HEK293 (cell line): Measurements from ENCODE around the gene CLDN19.

ENCODE experiments used
- CTCF ChIA-PET: fragments of 350-600 bp; formaldehyde crosslinking; extraction: SDS; loops from one replicate; lab custom pipeline; 2021; ENCODE audit warnings: antibody characterized with exemption; lab: Yijun Ruan, JAX
- POLR2A ChIA-PET: fragments of 300-600 bp; formaldehyde crosslinking; extraction: SDS; loops from one replicate; lab custom pipeline; 2020; ENCODE audit warnings: antibody characterized with exemption, inconsistent platforms; lab: Yijun Ruan, JAX
- H3K27ac ChIP-seq: fragments of 200-500 bp; sonication (Bioruptor generic); 2 replicates; pipeline ENCODE4 v1.5.1; 2014; ENCODE audit warnings: low read depth, low read length, control low read depth, inconsistent platforms; ENCODE audit errors: extremely low read depth
- H3K36me3 ChIP-seq, 2 experiments: fragments of 200-500 bp in 1 of 2; sonication (Bioruptor generic) in 1 of 2; 1 replicate in 1 of 2; 2 replicates in 1 of 2; pipeline ENCODE4 v1.5.1; 2014 to 2017; ENCODE audit warnings: inconsistent platforms in 2 of 2, low read length in 2 of 2; ENCODE audit not compliant: control insufficient read depth in 2 of 2, insufficient read depth in 1 of 2
- H3K4me1 ChIP-seq: fragments of 200-500 bp; sonication (Bioruptor generic); 2 replicates; pipeline ENCODE4 v1.5.1; 2014; ENCODE audit warnings: mild to moderate bottlenecking, low read length, inconsistent platforms; ENCODE audit not compliant: control insufficient read depth, insufficient read depth
- H3K4me3 ChIP-seq: 2 replicates; pipeline ENCODE4 v1.5.1; 2011; ENCODE audit warnings: low read depth, mild to moderate bottlenecking, control low read depth, low read length, moderate library complexity
- H3K9me3 ChIP-seq: fragments of 200-500 bp; sonication (Bioruptor generic); 2 replicates; pipeline ENCODE4 v1.5.1; 2014; ENCODE audit warnings: low read depth, low read length, inconsistent platforms; ENCODE audit not compliant: control insufficient read depth, insufficient read depth
- FEZF1 ChIP-seq: fragments of 450-650 bp; formaldehyde crosslinking; IDR thresholded peaks from 2 replicates; pipeline ENCODE4 v1.5.1; 2016; ENCODE audit warnings: missing biosample characterization, missing genetic modification characterization
- ZEB2 ChIP-seq: fragments of 450-650 bp; formaldehyde crosslinking; IDR thresholded peaks from 2 replicates; pipeline ENCODE4 v1.5.1; 2016; ENCODE audit warnings: missing biosample characterization, missing genetic modification characterization
- ZIC2 ChIP-seq: fragments of 450-650 bp; formaldehyde crosslinking; IDR thresholded peaks from 2 replicates; pipeline ENCODE4 v1.5.1; 2016; ENCODE audit warnings: missing biosample characterization, missing genetic modification characterization
- ZNF121 ChIP-seq: fragments of 450-650 bp; formaldehyde crosslinking; IDR thresholded peaks from 2 replicates; pipeline ENCODE4 v1.5.1; 2016; ENCODE audit warnings: missing biosample characterization, missing genetic modification characterization
- ZNF157 ChIP-seq: fragments of 450-650 bp; formaldehyde crosslinking; IDR thresholded peaks from 2 replicates; pipeline ENCODE4 v1.5.1; 2016; ENCODE audit warnings: missing biosample characterization, missing genetic modification characterization
- ZNF423 ChIP-seq: fragments of 450-650 bp; formaldehyde crosslinking; IDR thresholded peaks from 2 replicates; pipeline ENCODE4 v1.5.1; 2016; ENCODE audit warnings: missing biosample characterization, missing genetic modification characterization
- ZNF571 ChIP-seq: fragments of 450-650 bp; formaldehyde crosslinking; IDR thresholded peaks from 2 replicates; pipeline ENCODE4 v1.5.0; 2017; ENCODE audit warnings: missing biosample characterization, missing genetic modification characterization
- ZNF626 ChIP-seq: fragments of 450-650 bp; sonication (Bioruptor Pico); formaldehyde crosslinking; IDR thresholded peaks from 2 replicates; pipeline ENCODE4 v1.5.1; 2018; ENCODE audit warnings: missing biosample characterization, missing genetic modification characterization, inconsistent platforms
- ZNF664 ChIP-seq: fragments of 450-650 bp; formaldehyde crosslinking; IDR thresholded peaks from 2 replicates; pipeline ENCODE4 v1.5.1; 2016; ENCODE audit warnings: missing biosample characterization, missing genetic modification characterization
- ZNF677 ChIP-seq: fragments of 450-650 bp; IDR thresholded peaks from 2 replicates; pipeline ENCODE4 v1.5.0; 2018; ENCODE audit warnings: missing biosample characterization, mild to moderate bottlenecking, missing genetic modification characterization, moderate library complexity
- ZNF701 ChIP-seq: fragments of 450-650 bp; formaldehyde crosslinking; IDR thresholded peaks from 2 replicates; pipeline ENCODE4 v1.5.1; 2016; ENCODE audit warnings: missing biosample characterization, missing genetic modification characterization
- ZSCAN16 ChIP-seq: fragments of 450-650 bp; formaldehyde crosslinking; IDR thresholded peaks from 2 replicates; pipeline ENCODE4 v1.5.1; 2016; ENCODE audit warnings: missing biosample characterization, missing genetic modification characterization
- TF ChIP-seq, protein P1 (sequence below): fragments of 450-650 bp; formaldehyde crosslinking; IDR thresholded peaks from 2 replicates; pipeline ENCODE4 v1.5.1; 2016; ENCODE audit warnings: missing biosample characterization, missing genetic modification characterization
- TF ChIP-seq, protein P2 (sequence below): fragments of 450-650 bp; formaldehyde crosslinking; IDR thresholded peaks from 2 replicates; pipeline ENCODE4 v1.5.1; 2017; ENCODE audit warnings: missing biosample characterization, missing genetic modification characterization
- TF ChIP-seq, protein P3 (sequence below): fragments of 450-650 bp; formaldehyde crosslinking; IDR thresholded peaks from 2 replicates; pipeline ENCODE4 v1.5.1; 2016; ENCODE audit warnings: missing biosample characterization, missing genetic modification characterization
- TF ChIP-seq, protein P4 (sequence below): fragments of 450-650 bp; formaldehyde crosslinking; IDR thresholded peaks from 2 replicates; pipeline ENCODE4 v1.5.1; 2016; ENCODE audit warnings: missing biosample characterization, missing genetic modification characterization, low read depth
- TF ChIP-seq, protein P5 (sequence below): fragments of 450-650 bp; formaldehyde crosslinking; IDR thresholded peaks from 2 replicates; pipeline ENCODE4 v1.5.1; 2016; ENCODE audit warnings: missing biosample characterization, missing genetic modification characterization
- TF ChIP-seq, protein P6 (sequence below): fragments of 450-650 bp; formaldehyde crosslinking; IDR thresholded peaks from 2 replicates; pipeline ENCODE4 v1.5.1; 2016; ENCODE audit warnings: missing biosample characterization, missing genetic modification characterization, borderline replicate concordance
- TF ChIP-seq, protein P7 (sequence below): fragments of 450-650 bp; formaldehyde crosslinking; IDR thresholded peaks from 2 replicates; pipeline ENCODE4 v1.5.1; 2017; ENCODE audit warnings: missing biosample characterization, missing genetic modification characterization
- TF ChIP-seq, protein P8 (sequence below): fragments of 450-650 bp; formaldehyde crosslinking; IDR thresholded peaks from 2 replicates; pipeline ENCODE4 v1.5.1; 2016; ENCODE audit warnings: missing biosample characterization, missing genetic modification characterization

The CLDN19 gene

DNA sequence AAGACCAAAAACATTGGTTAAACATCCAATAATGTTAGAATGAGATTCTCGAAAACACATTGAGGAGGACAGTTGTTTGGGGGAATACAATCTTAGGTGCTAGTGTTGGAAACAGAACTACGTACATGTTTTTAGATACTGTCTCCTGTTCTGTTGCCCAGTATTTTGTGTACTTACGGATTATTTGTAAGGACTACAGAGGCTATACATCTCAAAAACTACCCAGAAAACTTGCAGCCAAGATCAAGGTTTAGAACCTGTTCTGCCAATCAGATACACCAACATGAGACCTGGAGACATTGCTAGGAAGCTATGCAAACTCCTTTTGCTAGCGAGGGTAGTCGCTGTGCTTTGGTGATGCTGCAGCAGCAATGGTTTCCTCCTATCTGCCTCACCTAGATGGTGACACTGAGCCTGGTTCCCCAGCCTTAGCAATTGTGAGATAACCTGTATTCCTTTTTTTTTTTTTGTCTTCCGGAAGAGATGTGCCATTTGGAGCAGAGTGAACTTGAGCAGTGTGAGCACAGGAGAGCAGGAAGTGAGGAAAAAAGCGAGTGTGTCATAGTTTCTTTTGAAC lies 36.1 kb downstream of the CLDN19 start:
- H3K27ac ChIP-seq: no peak overlapping the region
- H3K4me3 ChIP-seq: no peak overlapping the region
- TF ChIP-seq, protein P1, sequence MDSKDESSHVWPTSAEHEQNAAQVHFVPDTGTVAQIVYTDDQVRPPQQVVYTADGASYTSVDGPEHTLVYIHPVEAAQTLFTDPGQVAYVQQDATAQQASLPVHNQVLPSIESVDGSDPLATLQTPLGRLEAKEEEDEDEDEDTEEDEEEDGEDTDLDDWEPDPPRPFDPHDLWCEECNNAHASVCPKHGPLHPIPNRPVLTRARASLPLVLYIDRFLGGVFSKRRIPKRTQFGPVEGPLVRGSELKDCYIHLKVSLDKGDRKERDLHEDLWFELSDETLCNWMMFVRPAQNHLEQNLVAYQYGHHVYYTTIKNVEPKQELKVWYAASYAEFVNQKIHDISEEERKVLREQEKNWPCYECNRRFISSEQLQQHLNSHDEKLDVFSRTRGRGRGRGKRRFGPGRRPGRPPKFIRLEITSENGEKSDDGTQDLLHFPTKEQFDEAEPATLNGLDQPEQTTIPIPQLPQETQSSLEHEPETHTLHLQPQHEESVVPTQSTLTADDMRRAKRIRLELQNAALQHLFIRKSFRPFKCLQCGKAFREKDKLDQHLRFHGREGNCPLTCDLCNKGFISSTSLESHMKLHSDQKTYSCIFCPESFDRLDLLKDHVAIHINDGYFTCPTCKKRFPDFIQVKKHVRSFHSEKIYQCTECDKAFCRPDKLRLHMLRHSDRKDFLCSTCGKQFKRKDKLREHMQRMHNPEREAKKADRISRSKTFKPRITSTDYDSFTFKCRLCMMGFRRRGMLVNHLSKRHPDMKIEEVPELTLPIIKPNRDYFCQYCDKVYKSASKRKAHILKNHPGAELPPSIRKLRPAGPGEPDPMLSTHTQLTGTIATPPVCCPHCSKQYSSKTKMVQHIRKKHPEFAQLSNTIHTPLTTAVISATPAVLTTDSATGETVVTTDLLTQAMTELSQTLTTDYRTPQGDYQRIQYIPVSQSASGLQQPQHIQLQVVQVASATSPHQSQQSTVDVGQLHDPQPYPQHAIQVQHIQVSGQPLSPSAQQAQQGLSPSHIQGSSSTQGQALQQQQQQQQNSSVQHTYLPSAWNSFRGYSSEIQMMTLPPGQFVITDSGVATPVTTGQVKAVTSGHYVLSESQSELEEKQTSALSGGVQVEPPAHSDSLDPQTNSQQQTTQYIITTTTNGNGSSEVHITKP (tag by site-specific recombination): no peak
- no peak for TF ChIP-seq ZIC2
- no peak for TF ChIP-seq ZEB2 (tag by site-specific recombination)
- no peak for TF ChIP-seq ZNF423
- TF ChIP-seq ZNF664: no peak
- no peak for TF ChIP-seq ZNF121 (tag by site-specific recombination)
- TF ChIP-seq, protein P2, sequence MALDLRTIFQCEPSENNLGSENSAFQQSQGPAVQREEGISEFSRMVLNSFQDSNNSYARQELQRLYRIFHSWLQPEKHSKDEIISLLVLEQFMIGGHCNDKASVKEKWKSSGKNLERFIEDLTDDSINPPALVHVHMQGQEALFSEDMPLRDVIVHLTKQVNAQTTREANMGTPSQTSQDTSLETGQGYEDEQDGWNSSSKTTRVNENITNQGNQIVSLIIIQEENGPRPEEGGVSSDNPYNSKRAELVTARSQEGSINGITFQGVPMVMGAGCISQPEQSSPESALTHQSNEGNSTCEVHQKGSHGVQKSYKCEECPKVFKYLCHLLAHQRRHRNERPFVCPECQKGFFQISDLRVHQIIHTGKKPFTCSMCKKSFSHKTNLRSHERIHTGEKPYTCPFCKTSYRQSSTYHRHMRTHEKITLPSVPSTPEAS (tag by site-specific recombination): no peak
- TF ChIP-seq FEZF1 (tag by site-specific recombination): no peak
- TF ChIP-seq, protein P3, sequence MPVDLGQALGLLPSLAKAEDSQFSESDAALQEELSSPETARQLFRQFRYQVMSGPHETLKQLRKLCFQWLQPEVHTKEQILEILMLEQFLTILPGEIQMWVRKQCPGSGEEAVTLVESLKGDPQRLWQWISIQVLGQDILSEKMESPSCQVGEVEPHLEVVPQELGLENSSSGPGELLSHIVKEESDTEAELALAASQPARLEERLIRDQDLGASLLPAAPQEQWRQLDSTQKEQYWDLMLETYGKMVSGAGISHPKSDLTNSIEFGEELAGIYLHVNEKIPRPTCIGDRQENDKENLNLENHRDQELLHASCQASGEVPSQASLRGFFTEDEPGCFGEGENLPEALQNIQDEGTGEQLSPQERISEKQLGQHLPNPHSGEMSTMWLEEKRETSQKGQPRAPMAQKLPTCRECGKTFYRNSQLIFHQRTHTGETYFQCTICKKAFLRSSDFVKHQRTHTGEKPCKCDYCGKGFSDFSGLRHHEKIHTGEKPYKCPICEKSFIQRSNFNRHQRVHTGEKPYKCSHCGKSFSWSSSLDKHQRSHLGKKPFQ: no peak
- no peak for TF ChIP-seq ZNF626
- TF ChIP-seq, protein P4, sequence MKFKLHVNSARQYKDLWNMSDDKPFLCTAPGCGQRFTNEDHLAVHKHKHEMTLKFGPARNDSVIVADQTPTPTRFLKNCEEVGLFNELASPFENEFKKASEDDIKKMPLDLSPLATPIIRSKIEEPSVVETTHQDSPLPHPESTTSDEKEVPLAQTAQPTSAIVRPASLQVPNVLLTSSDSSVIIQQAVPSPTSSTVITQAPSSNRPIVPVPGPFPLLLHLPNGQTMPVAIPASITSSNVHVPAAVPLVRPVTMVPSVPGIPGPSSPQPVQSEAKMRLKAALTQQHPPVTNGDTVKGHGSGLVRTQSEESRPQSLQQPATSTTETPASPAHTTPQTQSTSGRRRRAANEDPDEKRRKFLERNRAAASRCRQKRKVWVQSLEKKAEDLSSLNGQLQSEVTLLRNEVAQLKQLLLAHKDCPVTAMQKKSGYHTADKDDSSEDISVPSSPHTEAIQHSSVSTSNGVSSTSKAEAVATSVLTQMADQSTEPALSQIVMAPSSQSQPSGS (tag by site-specific recombination): no peak
- TF ChIP-seq, protein P5, sequence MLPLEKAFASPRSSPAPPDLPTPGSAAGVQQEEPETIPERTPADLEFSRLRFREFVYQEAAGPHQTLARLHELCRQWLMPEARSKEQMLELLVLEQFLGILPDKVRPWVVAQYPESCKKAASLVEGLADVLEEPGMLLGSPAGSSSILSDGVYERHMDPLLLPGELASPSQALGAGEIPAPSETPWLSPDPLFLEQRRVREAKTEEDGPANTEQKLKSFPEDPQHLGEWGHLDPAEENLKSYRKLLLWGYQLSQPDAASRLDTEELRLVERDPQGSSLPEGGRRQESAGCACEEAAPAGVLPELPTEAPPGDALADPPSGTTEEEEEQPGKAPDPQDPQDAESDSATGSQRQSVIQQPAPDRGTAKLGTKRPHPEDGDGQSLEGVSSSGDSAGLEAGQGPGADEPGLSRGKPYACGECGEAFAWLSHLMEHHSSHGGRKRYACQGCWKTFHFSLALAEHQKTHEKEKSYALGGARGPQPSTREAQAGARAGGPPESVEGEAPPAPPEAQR (tag by site-specific recombination): no peak
- TF ChIP-seq, protein P6, sequence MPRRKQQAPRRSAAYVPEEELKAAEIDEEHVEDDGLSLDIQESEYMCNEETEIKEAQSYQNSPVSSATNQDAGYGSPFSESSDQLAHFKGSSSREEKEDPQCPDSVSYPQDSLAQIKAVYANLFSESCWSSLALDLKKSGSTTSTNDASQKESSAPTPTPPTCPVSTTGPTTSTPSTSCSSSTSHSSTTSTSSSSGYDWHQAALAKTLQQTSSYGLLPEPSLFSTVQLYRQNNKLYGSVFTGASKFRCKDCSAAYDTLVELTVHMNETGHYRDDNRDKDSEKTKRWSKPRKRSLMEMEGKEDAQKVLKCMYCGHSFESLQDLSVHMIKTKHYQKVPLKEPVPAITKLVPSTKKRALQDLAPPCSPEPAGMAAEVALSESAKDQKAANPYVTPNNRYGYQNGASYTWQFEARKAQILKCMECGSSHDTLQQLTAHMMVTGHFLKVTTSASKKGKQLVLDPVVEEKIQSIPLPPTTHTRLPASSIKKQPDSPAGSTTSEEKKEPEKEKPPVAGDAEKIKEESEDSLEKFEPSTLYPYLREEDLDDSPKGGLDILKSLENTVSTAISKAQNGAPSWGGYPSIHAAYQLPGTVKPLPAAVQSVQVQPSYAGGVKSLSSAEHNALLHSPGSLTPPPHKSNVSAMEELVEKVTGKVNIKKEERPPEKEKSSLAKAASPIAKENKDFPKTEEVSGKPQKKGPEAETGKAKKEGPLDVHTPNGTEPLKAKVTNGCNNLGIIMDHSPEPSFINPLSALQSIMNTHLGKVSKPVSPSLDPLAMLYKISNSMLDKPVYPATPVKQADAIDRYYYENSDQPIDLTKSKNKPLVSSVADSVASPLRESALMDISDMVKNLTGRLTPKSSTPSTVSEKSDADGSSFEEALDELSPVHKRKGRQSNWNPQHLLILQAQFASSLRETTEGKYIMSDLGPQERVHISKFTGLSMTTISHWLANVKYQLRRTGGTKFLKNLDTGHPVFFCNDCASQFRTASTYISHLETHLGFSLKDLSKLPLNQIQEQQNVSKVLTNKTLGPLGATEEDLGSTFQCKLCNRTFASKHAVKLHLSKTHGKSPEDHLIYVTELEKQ (tag by site-specific recombination): no peak
- no peak for TF ChIP-seq ZSCAN16 (tag by site-specific recombination)
- no peak for TF ChIP-seq ZNF571 (tag by site-specific recombination)
- TF ChIP-seq, protein P7, sequence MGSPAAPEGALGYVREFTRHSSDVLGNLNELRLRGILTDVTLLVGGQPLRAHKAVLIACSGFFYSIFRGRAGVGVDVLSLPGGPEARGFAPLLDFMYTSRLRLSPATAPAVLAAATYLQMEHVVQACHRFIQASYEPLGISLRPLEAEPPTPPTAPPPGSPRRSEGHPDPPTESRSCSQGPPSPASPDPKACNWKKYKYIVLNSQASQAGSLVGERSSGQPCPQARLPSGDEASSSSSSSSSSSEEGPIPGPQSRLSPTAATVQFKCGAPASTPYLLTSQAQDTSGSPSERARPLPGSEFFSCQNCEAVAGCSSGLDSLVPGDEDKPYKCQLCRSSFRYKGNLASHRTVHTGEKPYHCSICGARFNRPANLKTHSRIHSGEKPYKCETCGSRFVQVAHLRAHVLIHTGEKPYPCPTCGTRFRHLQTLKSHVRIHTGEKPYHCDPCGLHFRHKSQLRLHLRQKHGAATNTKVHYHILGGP: no peak
- no peak for TF ChIP-seq ZNF677 (tag by site-specific recombination)
- no peak for TF ChIP-seq ZNF701
- TF ChIP-seq ZNF157 (tag by site-specific recombination): no peak
- TF ChIP-seq, protein P8, sequence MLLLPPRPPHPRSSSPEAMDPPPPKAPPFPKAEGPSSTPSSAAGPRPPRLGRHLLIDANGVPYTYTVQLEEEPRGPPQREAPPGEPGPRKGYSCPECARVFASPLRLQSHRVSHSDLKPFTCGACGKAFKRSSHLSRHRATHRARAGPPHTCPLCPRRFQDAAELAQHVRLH (tag by site-specific recombination): no peak
- H3K9me3 ChIP-seq: no peaks in the 10 kb centered on the region
- H3K36me3 ChIP-seq: peaks cover 67 to 97% of the 10 kb centered on the region in 2 experiments
- ChIA-PET CTCF (no interaction called here), POLR2A (no interaction called here)
- no peaks in the 10 kb centered on the region for H3K4me1 ChIP-seq
